Activated T-helper 2 cell treated with anti-CD3 and anti-CD28 coated beads, Interferon-gamma antibody, Interleukin-2, Interleukin-4, amounts not matched to agents 10 μg/mL and 5 μg/mL and 100 μg/mL, durations not matched to agents 14 hours and 24 hours and 36 hours (primary cell): Measurements from ENCODE around the gene HAUS7. TPM values are rescaled to one million over a fixed set of nuclear protein-coding genes. Genes with fewer than 3 reads are reported as not detected.

Experiments used
- DNase-seq: peaks from one replicate; pipeline ENCODE4 v3.0.0; 2021; ENCODE audit warnings: low spot score
- H3K27ac Mint-ChIP-seq: one replicate; pipeline ENCODE4 v1.8.0; 2021; ENCODE audit warnings: mixed read lengths
- H3K27me3 Mint-ChIP-seq: one replicate; pipeline ENCODE4 v1.8.0; 2021; ENCODE audit warnings: low read depth, mixed read lengths
- H3K36me3 Mint-ChIP-seq: one replicate; pipeline ENCODE4 v1.8.0; 2021; ENCODE audit warnings: low read depth, mixed read lengths
- H3K4me1 Mint-ChIP-seq: one replicate; pipeline ENCODE4 v1.8.0; 2021; ENCODE audit warnings: low read depth, mixed read lengths
- H3K4me3 Mint-ChIP-seq: one replicate; pipeline ENCODE4 v1.8.0; 2021; ENCODE audit warnings: low read depth, mild to moderate bottlenecking, moderate library complexity, mixed read lengths
- H3K9me3 Mint-ChIP-seq: one replicate; pipeline ENCODE4 v1.8.0; 2021; ENCODE audit warnings: mixed read lengths
- intact Hi-C: fragments of 100-400 bp; cut with micrococcal nuclease; formaldehyde crosslinking; loops from one replicate; pipeline ENCODE4 v1.15.1; 2023
- total RNA-seq: library from RNA; stranded (reverse); gene quantifications from 2 replicates; pipeline ENCODE4 v1.2.3, GENCODE V29; 2022

The HAUS7 gene
- total RNA-seq, 1 donor from 2014 or later = 62.0 TPM

DNA sequence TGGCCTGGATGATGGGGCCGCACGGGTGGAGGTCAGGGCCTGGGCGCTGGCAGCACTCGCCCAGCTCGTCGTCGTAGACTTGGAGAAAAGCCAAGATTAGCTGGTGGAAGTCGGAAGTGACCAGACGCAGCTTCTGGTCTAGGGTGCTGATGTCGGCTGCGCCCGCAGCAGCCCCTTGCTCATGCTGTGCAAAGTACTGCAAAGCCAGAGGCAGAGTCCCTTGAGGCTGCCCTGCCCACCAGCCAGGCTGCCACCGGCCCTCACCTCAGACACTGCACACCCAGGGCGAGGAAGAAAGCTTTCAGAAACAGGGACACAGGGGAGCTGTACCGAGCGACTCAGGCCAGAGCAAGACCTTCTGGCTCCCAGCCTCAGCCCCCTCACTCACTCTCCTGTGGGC is 14.8 kb downstream of the HAUS7 start:
- intact Hi-C loops = no loop called here
- Mint-ChIP-seq H3K9me3 (no peaks in the 10 kb centered on the region), H3K4me3 (no peak overlapping the region), H3K36me3 (peaks cover 18% of the 10 kb centered on the region), H3K27me3 (no peaks in the 10 kb centered on the region), H3K4me1 (no peaks in the 10 kb centered on the region), H3K27ac (no peak overlapping the region)
- no peak for DNase-seq

DNA sequence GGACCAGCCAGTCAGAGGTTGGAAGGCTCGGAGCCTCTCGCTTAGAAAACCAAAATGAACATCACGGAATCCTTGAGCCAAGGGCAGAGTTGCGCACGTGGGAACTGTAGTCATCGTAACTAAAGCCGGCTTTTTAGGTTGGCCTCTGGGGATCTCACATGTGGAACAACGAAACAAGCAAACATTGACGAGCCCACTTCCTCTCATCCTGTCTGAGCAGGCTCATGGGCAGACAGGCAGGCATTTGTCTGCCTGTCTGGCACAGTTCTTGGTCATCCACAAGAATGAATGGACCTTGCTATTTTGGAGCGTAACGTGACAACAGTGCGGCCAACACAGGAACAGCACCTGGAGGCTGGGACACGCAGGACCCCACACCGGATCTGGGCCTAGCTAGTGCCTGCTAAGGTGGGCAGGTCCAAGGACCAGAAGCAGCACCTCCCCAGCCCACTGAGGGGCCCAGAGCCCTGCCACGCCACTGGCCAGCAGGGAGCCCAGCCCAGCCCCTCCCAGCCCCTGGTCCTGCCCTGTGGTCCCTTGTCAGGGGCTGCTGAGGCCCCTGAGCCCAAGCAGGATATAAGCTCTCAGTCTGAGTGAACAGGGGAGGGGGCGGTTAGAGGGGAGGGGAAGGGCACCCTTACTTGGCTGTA is 15.3 kb downstream of the HAUS7 start:
- H3K27ac Mint-ChIP-seq = no peak overlapping the region
- no peaks in the 10 kb centered on the region for H3K27me3 Mint-ChIP-seq
- no peak overlapping the region for H3K4me3 Mint-ChIP-seq
- no peaks in the 10 kb centered on the region for H3K4me1 Mint-ChIP-seq
- H3K9me3 Mint-ChIP-seq = no peaks in the 10 kb centered on the region
- H3K36me3 Mint-ChIP-seq = peaks cover 18% of the 10 kb centered on the region
- DNase-seq = no peak
- intact Hi-C loops = no loop called here

DNA sequence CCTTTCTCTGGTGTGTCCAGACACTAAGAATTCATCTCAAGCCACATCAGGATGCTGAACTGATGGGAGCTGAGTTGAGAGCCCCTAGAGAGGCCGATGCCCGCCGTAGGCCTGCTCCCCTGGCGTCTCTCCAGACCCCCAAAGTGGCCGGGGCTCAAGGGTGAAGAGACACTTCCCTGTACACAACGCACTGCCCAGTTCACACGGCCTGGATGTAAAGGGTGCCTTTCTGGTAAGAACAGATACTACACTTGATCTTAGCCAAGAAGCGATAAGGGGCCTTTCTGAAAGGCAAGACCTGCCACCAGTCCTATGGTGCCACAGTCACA is 19.5 kb downstream of the HAUS7 start:
- Mint-ChIP-seq H3K4me3 (no peak overlapping the region), H3K4me1 (no peaks in the 10 kb centered on the region), H3K27me3 (no peaks in the 10 kb centered on the region), H3K27ac (no peak overlapping the region), H3K36me3 (peaks cover 7% of the 10 kb centered on the region), H3K9me3 (no peaks in the 10 kb centered on the region)
- no peak for DNase-seq
- intact Hi-C loops = no loop called here

DNA sequence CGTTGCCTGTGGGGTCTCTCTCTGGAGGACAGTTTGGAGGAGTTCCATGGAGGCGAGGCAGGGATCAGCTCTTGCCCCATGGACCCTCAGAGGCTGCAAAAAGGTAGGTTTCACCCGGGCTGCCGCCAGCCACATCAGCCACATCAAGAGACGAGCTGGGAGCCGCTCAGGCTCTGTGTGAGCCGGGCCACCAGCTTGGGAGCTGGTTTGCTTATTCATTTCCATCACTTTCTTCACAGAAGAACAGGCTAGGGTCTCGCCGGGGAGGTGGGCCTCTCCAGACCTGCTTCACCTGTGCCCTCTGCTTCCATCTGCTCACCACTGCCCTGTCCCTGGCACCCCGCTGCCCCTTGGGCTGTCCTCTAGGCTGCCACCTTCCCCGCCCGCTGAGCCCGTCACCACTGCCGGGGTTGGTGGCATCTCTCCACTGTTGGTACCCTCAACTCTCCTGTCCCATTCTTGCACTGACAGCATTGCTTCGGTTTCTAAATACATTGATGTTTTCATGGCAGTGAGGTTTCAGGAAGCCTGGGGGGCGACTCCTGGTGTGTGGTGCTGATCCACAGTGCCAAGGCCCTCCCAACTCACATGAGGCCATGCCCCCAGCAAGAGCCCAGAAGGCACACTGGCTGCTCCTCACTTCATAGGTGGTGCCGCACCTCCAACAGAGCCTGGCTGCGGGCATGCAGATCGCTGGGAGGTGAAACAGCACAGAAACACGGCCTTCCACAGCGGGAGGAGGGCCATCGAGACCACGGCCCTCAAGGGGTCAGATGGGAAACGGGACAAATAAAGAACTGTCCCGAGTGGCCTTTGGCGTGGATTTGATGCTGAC is 20.0 kb downstream of the HAUS7 start:
- H3K4me3 Mint-ChIP-seq = no peak overlapping the region
- peaks cover 7% of the 10 kb centered on the region for H3K36me3 Mint-ChIP-seq
- no peak for DNase-seq
- H3K9me3 Mint-ChIP-seq = no peaks in the 10 kb centered on the region
- intact Hi-C loops = no loop called here
- H3K4me1 Mint-ChIP-seq = no peaks in the 10 kb centered on the region
- H3K27ac Mint-ChIP-seq = no peak overlapping the region
- no peaks in the 10 kb centered on the region for H3K27me3 Mint-ChIP-seq

DNA sequence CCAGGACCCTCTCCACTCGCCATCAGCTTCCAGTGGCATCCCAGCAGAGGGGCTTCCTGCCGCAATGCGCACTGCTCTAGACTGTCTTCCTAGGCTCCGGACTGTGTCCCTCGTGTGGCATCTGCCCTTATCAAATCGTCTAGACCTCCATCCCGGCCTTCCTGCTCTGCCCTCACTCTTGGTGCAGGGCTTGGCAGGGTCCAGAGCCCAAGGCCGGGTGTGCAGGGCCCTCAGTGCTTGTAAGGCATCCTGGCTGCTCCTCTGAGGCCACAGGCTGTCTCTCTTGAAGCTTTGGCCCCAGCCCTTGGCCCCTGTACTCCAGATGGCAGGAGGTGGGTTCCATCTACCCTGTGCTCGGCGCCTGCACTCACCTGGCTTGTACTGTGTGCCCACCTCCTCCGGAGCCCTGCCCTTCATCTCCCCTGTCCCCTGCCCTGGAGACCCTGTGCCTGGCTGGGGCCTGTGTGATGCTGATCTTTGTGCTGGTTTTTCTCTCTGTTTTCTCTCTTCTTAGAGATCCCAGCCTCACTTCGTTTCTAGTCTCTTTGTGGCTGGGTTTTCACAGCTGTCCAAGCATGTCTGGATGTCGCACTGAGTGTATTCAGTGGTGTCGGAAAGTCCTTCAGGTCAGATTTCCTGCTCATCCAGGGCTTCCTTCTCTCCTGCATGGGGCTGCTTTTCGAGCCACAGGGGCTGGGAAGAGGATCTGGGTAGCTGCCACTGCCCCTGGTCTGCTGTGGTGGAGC is 20.8 kb downstream of the HAUS7 start:
- intact Hi-C loops = no loop called here
- H3K4me1 Mint-ChIP-seq = no peaks in the 10 kb centered on the region
- H3K9me3 Mint-ChIP-seq = no peaks in the 10 kb centered on the region
- no peak for DNase-seq
- peaks cover 7% of the 10 kb centered on the region for H3K36me3 Mint-ChIP-seq
- no peak overlapping the region for H3K4me3 Mint-ChIP-seq
- H3K27ac Mint-ChIP-seq = no peak overlapping the region
- H3K27me3 Mint-ChIP-seq = no peaks in the 10 kb centered on the region

DNA sequence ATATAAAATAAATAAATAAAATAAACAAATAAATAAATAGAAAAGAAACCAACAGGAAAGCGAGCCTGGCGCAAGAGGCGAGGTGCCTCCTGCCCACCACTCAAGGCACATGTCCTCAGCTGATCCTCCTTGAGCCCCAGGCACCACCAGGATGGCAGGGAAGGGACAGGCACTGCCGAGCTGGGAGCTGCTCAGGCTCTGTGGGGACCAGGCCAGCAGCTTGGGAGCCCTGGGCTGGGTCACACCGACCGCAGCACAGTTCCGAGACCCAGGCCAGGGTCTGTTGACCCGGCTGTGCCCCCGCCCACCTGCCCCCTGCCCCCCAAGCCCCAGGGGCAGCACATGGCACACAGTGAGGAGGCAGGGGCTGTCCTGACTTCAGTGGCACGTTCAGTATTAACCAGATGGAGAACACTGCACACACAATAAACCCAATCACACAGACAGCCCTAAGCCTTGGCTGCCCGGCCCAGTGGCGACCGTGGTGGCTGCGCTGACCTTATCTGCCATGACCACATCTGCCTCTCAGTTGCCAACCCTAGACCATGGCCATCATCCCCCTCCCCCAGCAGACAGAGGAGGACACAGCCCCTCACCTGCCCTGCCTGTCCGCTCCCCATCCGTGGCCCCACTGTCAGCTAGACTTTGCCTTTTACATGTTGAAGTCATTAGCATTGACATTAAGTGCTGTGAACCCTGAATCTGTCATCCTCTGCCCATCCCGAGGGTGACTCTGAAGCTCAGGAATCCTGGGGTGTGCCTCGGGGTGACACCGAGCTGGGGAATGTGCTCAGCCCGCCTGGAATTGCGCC is 21.6 kb downstream of the HAUS7 start:
- Mint-ChIP-seq H3K4me3 (no peak overlapping the region), H3K27me3 (no peaks in the 10 kb centered on the region), H3K27ac (no peak overlapping the region), H3K9me3 (no peaks in the 10 kb centered on the region), H3K4me1 (no peaks in the 10 kb centered on the region), H3K36me3 (peaks cover 7% of the 10 kb centered on the region)
- DNase-seq = no peak
- intact Hi-C loops = no loop called here

DNA sequence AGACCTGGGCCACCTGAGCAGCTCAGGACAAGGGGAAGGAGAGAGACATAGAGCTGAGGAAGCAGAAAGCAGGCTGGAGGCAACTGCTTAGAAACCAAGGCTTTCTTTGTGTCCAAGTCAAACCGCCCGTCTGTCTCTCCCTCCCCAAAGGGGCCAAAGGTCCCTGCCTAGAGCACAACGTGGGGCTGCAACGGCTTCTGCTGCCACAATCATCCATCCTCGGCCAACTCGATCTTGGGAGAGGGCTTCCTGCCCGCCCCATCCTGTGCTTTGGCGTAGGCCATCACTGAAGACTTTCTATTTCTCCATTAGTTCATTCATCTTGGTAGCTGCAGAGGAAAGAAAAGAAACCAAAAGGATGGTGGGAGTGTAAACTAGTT is 22.8 kb downstream of the HAUS7 start:
- no peak overlapping the region for H3K4me3 Mint-ChIP-seq
- no peaks in the 10 kb centered on the region for H3K27me3 Mint-ChIP-seq
- no peaks in the 10 kb centered on the region for H3K9me3 Mint-ChIP-seq
- H3K36me3 Mint-ChIP-seq = peaks cover 7% of the 10 kb centered on the region
- no peaks in the 10 kb centered on the region for H3K4me1 Mint-ChIP-seq
- H3K27ac Mint-ChIP-seq = no peak overlapping the region
- intact Hi-C loops = no loop called here
- no peak for DNase-seq

DNA sequence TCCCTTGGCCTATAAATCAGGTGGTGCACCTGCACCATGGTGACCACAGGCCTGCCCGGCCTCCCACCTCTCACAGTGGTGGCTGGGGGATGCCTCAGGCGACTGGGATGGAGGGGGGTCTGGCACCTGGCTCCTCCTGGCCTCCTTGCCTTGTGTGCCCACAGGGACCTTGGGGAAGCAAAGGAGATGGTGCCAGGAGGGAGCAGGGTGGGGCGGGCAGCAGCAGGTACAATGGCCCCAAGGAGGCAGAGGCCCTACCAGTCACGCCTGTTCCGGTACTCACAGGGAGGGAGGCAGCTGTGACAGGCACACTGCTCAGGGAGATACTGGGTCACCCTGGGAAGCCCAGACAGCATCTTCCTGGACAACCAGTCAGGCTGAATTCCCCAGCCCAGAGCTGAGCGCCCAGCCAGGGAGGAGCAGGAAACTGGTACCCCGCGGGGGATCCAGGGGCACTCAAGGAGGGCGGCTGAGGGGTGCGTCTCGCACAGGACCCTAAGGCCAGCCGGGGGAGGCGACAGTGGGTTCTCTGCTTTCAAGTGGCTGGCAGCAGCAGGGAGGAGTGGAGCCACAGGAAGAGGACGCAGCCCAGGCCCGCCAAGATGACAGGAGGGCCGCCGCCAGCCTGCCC is 23.3 kb downstream of the HAUS7 start:
- H3K4me3 Mint-ChIP-seq = no peak overlapping the region
- intact Hi-C loops = no loop called here
- H3K27me3 Mint-ChIP-seq = no peaks in the 10 kb centered on the region
- H3K27ac Mint-ChIP-seq = no peak overlapping the region
- peaks cover 7% of the 10 kb centered on the region for H3K36me3 Mint-ChIP-seq
- DNase-seq = no peak
- no peaks in the 10 kb centered on the region for H3K9me3 Mint-ChIP-seq
- no peaks in the 10 kb centered on the region for H3K4me1 Mint-ChIP-seq

DNA sequence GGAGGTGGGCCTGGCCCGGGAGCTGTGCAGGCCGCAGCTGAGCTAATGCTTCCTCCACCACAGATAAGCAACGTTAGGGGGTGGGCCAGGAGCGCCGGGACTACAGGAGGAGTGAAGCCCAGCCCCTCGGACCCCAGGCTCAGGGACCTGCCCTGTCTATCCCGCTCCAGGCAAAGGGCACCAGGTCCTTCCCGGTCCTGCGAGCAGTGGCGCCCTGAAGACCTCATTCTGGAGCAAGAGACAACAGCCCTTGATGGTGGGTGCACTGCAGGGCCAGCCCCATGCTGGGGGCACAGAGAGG is 23.8 kb downstream of the HAUS7 start:
- Mint-ChIP-seq H3K9me3 (no peaks in the 10 kb centered on the region), H3K36me3 (peaks cover 7% of the 10 kb centered on the region), H3K4me3 (no peak overlapping the region), H3K27me3 (no peaks in the 10 kb centered on the region), H3K4me1 (no peaks in the 10 kb centered on the region), H3K27ac (no peak overlapping the region)
- intact Hi-C loops = no loop called here
- no peak for DNase-seq

DNA sequence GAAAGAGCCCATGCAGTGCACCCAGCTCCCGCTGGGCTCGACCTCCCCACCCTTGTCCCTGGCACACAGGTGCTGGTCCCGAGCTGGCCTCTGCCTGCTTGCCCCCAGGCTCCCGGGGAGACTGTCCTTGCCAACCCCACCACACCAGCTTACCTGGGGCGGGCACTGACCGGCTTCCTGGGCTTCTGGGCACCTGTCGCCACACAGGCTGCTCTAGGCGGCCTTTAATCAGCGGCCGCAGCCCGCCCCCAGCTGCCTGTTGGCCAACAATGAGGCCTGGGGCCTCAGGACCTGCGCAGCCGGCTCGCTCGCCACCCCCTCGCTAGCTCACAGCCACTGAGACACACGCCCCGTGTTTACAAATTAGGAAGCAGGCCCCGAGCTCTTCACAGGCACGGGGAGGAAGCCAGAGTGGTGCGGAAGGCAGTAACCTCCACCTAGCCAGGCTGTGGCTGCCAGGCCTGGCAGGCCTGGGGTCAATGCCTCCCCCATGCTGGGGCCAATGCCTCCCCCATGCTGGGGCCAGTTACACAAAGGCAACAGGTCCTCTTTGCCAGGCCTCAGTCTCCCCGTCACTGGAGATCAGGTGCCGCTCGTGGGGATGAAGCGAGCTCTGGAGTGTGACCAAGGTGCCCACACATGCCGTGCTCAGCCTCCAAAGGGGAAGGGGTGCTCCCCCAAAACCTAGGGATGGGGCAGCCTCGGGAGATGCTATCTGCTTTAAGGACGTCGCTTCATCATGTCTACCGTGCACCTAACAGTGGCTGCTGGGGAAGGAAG is 24.3 kb downstream of the HAUS7 start, which contains the start of gene TREX2:
Gene TREX2, minus strand, starts transcription at position 201 of the 780 bp plus-strand sequence. CDS start 626 bp downstream, outside the sequence.
- Mint-ChIP-seq H3K27ac (no peak within 1 kb of the TSS), H3K27me3 (no peaks in the 10 kb centered on the region), H3K9me3 (no peaks in the 10 kb centered on the region), H3K4me1 (no peaks in the 10 kb centered on the region), H3K4me3 (no peak within 1 kb of the TSS), H3K36me3 (peaks cover 2% of the 10 kb centered on the region)
- intact Hi-C loops = no loop called here
- DNase-seq = no peak

DNA sequence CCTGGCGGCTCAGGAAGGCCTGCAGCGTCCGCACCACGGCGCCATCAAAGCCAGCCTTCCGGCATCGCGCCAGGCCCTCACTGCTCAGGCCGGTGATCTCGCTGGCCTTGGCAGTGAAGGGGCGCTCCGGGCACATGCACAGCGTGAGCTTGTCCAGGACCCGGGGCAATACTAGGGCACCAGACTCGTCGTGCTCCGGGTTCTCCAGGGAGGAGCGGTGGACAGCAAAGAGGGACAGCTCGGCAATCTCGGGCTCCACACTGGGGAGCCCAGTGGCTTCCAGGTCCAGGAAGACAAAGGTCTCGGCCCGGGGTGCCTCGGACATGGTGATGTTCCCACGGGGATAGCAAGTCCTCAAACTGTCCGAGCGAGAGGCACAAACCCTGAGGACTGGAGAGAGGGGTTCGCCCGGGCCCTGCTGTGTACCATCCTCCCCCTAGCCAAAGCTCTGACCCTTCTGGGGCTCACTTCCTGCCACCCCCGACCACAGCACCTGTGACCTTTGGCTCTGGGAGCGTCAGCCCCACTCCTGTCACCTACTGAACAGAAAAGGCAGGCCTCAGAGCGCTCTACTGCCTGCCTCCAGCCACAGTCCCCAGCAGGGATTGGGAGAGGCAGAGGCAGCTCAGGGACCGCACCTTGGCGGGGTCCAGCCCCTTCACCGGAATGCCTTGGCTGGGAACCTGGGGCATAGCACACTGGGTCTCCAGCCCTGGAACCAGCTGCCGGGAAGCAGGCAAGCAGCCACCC is 25.1 kb downstream of the HAUS7 start:
- H3K4me1 Mint-ChIP-seq = no peaks in the 10 kb centered on the region
- no peaks in the 10 kb centered on the region for H3K9me3 Mint-ChIP-seq
- no peak overlapping the region for H3K4me3 Mint-ChIP-seq
- no peak for DNase-seq
- H3K36me3 Mint-ChIP-seq = no peaks in the 10 kb centered on the region
- no peaks in the 10 kb centered on the region for H3K27me3 Mint-ChIP-seq
- H3K27ac Mint-ChIP-seq = no peak overlapping the region
- intact Hi-C loops = no loop called here
